A549 treated with GW870086 at 1 μM for 4 hours (cell line): ENCODE data around the gene ZDHHC14. TPM values are rescaled to one million over a fixed set of nuclear protein-coding genes. Genes with fewer than 3 reads are reported as not detected.

Experiments
- total RNA-seq: library from RNA; stranded (reverse); fragments of 200-300 nt; extraction: Qiagen RNA extraction; gene quantifications from 5 replicates; pipeline ENCODE4 v1.2.3, GENCODE V29; 2022; ENCODE audit warnings: low read depth

Gene ZDHHC14
- total RNA-seq = 2.6 to 5.5 TPM (median 3.3 TPM) in 5 replicates

DNA sequence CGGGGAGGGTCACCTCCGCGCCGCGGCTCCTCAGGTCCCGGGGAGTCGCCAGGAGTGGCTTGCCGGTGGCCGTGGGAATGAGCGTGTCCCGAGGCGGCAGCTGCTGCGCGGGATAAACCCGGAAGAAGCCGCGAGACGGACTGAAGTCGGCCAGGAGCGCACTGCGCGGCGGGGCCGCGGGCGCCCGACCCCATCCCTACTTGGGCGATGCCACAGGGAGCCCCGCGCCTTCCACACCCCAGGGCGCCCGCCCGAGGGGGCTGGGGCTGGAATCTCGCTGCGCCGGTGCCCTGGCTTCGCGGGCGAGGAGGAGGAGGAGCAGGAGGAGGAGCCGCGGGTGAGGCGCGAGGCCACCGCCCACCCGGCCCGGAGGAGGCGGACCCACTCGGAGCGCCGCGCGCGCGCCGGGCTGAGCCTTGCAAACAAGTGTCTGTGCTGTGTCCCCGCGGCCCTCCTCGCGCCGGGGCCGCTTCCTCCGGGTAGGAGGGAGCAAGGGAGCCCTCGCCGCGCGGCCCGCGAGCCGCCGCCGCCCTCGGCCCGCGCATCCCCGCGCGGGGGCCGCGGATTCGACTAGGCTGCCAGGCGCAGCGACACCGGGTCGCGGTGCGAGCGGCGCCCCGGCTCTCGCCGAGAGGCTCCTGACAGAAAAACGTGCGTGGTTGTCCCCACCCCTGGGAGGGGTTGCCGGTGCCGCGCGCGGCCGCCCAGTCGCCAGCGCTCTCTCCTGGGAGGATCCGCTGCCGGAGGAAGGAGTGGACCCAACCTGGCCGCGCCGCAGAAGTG, at the start of gene ZDHHC14:
TSS of gene ZDHHC14 (plus strand) at position 412 of the 783 bp plus-strand sequence.

Other genes with a start within 250 kb of the ZDHHC14 start
- 5.7 to 7.1 TPM (median 6.6 TPM) in 5 replicates for gene TMEM242, start 57.7 kb upstream of the ZDHHC14 start, total RNA-seq